ENCODE results near the gene RAB5A.
"Not testable (repeated sequence)": the region's sequence is repeated elsewhere in the genome, so short reads cannot be mapped to it uniquely, and the experiment has no call there.

The RAB5A gene

GRCh38 chr3:20023623-20024405 is 76.9 kb downstream of the RAB5A start:
- DNase-seq (ENCODE audit: low read depth in 1 of 2, low spot score in 1 of 2) = no peak

GRCh38 chr3:20027136-20027535 is 80.2 kb downstream of the RAB5A start:
- no peak for DNase-seq (ENCODE audit: low read depth in 1 of 2, low spot score in 1 of 2)

GRCh38 chr3:20028905-20029331 is 82.0 kb downstream of the RAB5A start:
- DNase-seq (ENCODE audit: low read depth in 1 of 2, low spot score in 1 of 2) = no peak

- DNase-seq (ENCODE audit: low read depth in 1 of 2, low spot score in 1 of 2) = not testable (repeated sequence)
Measured at GRCh38 chr3:20031939-20032338, 85.0 kb downstream of the RAB5A start.
